Prostate gland (tissue), 2 donors: ENCODE data around the gene CHADL. TPM values are rescaled to one million over a fixed set of nuclear protein-coding genes. Genes with fewer than 3 reads are reported as not detected.

ENCODE experiments used
- DNase-seq: peaks from one replicate; pipeline ENCODE4 v3.0.0-alpha.2; 2019; ENCODE audit warnings: low spot score
- H3K27ac ChIP-seq, 2 donors: fragments of 200-600 bp; sonication (generic); 2 replicates each; pipeline ENCODE4 v1.5.1; 2017 to 2019
- H3K27me3 ChIP-seq: fragments of 200-600 bp; sonication (generic); replicated peaks from 2 replicates; pipeline ENCODE4 v1.5.1; 2019; ENCODE audit not compliant: insufficient read depth
- H3K36me3 ChIP-seq, 2 donors: fragments of 200-600 bp; sonication (generic); 1 replicate in 1 of 2; 2 replicates in 1 of 2; pipeline versions ENCODE4 v1.5.1 to v1.8.1; 2017 to 2019
- H3K4me1 ChIP-seq: fragments of 200-600 bp; sonication (generic); replicated peaks from 2 replicates; pipeline ENCODE4 v1.5.1; 2019
- H3K4me3 ChIP-seq, 2 donors: fragments of 200-600 bp; sonication (generic); 2 replicates each; pipeline ENCODE4 v1.5.1; 2017 to 2019
- H3K9me3 ChIP-seq: fragments of 200-600 bp; sonication (generic); 2 replicates; pipeline ENCODE4 v1.5.1; 2017
- POLR2A ChIP-seq: fragments of 450-650 bp; IDR thresholded peaks from one replicate; pipeline ENCODE4 v1.6.1; 2016; ENCODE audit warnings: antibody characterized with exemption, mild to moderate bottlenecking
- POLR2AphosphoS5 ChIP-seq: sonication (generic); formaldehyde crosslinking; IDR thresholded peaks from one replicate; pipeline ENCODE4 v1.6.1; 2017; ENCODE audit warnings: antibody characterized with exemption
- WGBS: methylation state at CpG from one replicate; pipeline ENCODE4 v1.1.5; 2018; 5-methylcytosine and 5-hydroxymethylcytosine counted together
- intact Hi-C: fragments of 100-400 bp; cut with DNase I; formaldehyde crosslinking; loops from one replicate; pipeline ENCODE4 v1.14.2; 2022
- total RNA-seq, 2 donors: library from RNA; depleted of rRNA; stranded (reverse); fragments of >200 nt; gene quantifications; one replicate each; pipeline ENCODE4 v1.1.0, GENCODE V29; 2016
- TF ChIP-seq, protein P1 (sequence below), 4 experiments: fragments of 200-600 bp in 2 of 4; fragments of 450-650 bp in 2 of 4; sonication (generic) in 2 of 4; IDR thresholded peaks; 1 replicate in 3 of 4; 2 replicates in 1 of 4; pipeline ENCODE4 v1.5.1; 2016 to 2019; ENCODE audit warnings: antibody characterized with exemption in 4 of 4, mild to moderate bottlenecking in 2 of 4, moderate library complexity in 2 of 4

CHADL gene
- total RNA-seq, 2 donors from 2014 or later = 8.2 to 19.0 TPM

DNA sequence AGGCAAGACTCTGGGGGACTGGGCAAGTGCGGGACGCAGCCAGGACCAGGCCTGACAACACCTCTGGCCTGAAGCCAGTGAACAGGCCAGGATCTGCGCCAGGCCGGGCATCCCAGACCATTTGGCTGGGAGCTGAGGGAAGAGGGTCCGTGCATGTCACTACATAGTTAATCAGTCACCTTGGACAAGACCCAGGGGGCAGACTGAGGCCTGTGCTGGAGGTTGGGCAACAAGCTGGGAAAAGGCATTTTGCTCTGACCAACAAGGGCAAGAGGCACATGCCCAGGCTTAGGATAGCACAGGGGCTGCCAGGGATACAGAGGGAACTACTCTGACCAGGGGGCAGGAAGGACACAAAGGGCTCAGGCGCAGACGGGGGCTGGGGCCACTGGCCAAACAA is 7.0 kb upstream of the CHADL start:
- 90% methylated on average over 7 of the region's 7 CpGs for WGBS
- no peaks in the 10 kb centered on the region for H3K9me3 ChIP-seq
- no peak for DNase-seq
- no peaks in the 10 kb centered on the region for H3K4me1 ChIP-seq
- intact Hi-C loops = no loop called here
- peaks cover 13 to 15% of the 10 kb centered on the region in 2 donors for H3K36me3 ChIP-seq
- H3K27ac ChIP-seq = no peak overlapping the region
- no peaks in the 10 kb centered on the region for H3K27me3 ChIP-seq
- TF ChIP-seq POLR2AphosphoS5 (no peak), POLR2A (no peak)
- TF ChIP-seq, protein P1, sequence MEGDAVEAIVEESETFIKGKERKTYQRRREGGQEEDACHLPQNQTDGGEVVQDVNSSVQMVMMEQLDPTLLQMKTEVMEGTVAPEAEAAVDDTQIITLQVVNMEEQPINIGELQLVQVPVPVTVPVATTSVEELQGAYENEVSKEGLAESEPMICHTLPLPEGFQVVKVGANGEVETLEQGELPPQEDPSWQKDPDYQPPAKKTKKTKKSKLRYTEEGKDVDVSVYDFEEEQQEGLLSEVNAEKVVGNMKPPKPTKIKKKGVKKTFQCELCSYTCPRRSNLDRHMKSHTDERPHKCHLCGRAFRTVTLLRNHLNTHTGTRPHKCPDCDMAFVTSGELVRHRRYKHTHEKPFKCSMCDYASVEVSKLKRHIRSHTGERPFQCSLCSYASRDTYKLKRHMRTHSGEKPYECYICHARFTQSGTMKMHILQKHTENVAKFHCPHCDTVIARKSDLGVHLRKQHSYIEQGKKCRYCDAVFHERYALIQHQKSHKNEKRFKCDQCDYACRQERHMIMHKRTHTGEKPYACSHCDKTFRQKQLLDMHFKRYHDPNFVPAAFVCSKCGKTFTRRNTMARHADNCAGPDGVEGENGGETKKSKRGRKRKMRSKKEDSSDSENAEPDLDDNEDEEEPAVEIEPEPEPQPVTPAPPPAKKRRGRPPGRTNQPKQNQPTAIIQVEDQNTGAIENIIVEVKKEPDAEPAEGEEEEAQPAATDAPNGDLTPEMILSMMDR (IDR thresholded peaks at IDR 0.05) = no peak
- H3K4me3 ChIP-seq = no peak overlapping the region

DNA sequence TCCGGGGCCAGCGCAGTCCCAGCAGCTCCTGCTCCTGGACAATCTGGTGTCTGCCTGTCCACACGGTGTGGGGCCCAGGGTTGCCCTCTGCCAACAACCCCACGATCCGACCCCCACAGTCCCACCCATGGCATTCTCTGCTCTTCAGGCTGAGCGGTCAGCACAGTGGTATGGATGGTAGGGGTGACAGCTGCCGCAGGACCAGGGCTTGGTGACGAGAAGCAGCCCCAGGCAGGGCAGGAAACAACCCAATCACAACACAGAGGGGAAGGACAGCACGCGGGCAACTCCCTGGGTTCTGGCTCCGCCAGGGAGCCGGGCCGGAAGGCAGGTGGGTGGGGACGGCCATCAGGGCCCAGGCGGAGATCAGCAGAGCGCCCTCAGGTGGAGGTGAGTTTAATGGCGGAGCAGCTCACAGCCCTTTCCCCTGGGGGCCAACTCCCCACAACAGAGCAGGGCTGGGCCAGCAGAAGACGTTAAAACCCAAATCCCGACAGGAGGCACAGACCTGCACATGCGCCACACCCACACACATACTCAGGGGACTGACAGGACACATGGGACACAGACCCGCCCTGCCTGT is 5.3 kb upstream of the CHADL start:
- no peaks in the 10 kb centered on the region for H3K4me1 ChIP-seq
- no peak overlapping the region for H3K27ac ChIP-seq
- TF ChIP-seq POLR2A (no peak), POLR2AphosphoS5 (no peak)
- TF ChIP-seq, protein P1 (IDR thresholded peaks at IDR 0.05) = no peak
- H3K4me3 ChIP-seq = no peak overlapping the region
- no peaks in the 10 kb centered on the region for H3K27me3 ChIP-seq
- no peak for DNase-seq
- WGBS = 84% methylated on average over 19 of the region's 21 CpGs
- peaks cover 9 to 15% of the 10 kb centered on the region in 2 donors for H3K36me3 ChIP-seq
- H3K9me3 ChIP-seq = no peaks in the 10 kb centered on the region
- intact Hi-C loops = no loop called here

DNA sequence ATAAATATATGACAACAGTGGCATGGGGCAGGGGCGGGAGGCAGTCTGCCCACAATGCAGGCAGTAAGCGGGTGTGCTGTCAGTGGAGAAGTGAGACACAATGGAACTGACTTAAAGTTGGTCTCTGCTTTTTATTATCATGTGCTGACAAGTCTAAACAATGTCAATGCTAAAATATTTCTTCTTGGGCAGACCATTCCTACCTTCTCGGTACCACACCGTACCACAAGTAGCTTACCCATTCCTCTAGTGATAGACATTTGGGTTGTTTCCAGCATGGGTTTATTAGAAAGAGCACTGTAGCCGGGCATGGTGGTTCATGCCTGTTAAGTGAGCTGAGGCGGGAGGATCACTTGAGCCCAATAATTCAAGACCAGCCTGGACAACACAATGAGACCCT is 2.6 kb upstream of the CHADL start:
- Histone ChIP-seq H3K27ac (no peak overlapping the region), H3K4me1 (peaks cover 4% of the 10 kb centered on the region)

DNA sequence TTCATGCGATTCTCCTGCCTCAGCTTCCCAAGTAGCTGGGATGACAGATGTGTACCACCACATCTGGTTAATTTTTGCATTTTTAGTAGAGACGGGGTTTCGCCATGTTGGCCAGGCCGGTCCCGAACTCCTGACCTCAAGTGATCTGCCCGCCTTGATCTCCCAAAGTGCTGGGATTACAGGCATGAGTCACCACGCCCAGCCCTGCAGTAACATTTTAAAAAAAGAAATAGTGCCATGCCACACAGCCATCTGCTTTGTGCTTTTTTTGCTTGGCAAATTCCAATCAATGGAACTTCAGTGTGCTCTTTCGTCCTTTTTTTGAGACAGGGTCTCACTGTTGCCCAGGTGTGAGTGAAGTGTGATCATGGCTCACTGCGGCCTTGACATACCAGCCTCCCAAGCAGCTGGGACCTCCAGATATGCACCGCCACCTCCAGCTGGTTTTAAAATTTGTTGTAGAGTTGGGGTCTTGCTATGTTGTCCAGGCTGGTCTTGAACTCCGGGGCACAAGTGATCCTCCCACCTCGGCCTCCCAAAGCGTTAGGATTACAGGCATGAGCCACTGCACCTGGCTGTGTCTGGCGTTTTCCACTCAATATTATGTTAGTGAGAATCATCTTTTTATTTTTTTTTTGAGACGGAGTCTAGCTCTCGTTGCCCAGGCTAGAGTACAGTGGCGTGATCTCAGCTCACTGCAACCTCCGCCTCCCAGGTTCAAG is 1.8 kb upstream of the CHADL start:
- H3K27ac ChIP-seq = no peak overlapping the region
- H3K36me3 ChIP-seq = peaks cover 0 to 4% of the 10 kb centered on the region in 2 donors
- no peak for DNase-seq
- 95% methylated on average over 18 of the region's 18 CpGs for WGBS
- TF ChIP-seq POLR2AphosphoS5 (no peak), POLR2A (no peak)
- TF ChIP-seq, protein P1 (IDR thresholded peaks at IDR 0.05) = no peak
- no peaks in the 10 kb centered on the region for H3K27me3 ChIP-seq
- intact Hi-C loops = no loop called here
- H3K9me3 ChIP-seq = no peaks in the 10 kb centered on the region
- no peak overlapping the region for H3K4me3 ChIP-seq
- peaks cover 7% of the 10 kb centered on the region for H3K4me1 ChIP-seq

More for the DNA sequence above, 2.6 kb upstream of the CHADL start:
- peaks cover 0 to 4% of the 10 kb centered on the region in 2 donors for H3K36me3 ChIP-seq
- intact Hi-C loops = no loop called here
- no peaks in the 10 kb centered on the region for H3K27me3 ChIP-seq
- no peak for DNase-seq
- TF ChIP-seq POLR2AphosphoS5 (no peak), POLR2A (no peak)
- TF ChIP-seq, protein P1 (IDR thresholded peaks at IDR 0.05) = no peak
- H3K9me3 ChIP-seq = no peaks in the 10 kb centered on the region
- WGBS = 43% methylated on average over 6 of the region's 6 CpGs
- H3K4me3 ChIP-seq = no peak overlapping the region

DNA sequence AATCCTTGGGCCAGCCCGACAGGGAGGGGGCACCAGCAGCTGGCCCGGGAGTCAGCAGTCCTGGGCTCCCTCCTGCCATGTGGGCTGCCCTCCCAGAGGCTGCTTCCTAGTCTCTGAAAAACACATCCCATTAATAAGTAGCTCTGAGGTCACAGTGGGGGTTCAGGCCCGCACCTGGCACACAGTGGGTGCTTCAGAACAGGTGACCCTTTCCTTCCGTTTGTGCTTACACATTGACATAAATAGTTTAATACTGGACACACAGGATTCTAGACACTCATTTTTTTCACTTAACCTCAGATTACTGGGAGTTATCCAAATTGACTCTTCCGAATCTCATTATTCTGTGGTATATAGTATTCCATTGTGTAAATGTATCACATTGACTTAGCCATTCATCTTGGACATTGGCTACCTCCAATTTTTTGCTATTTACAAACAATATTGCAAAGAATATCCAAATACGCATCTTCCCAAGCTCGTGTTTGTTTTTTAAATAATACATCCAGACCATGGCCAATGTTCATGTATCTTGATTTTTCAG is 474 bp upstream of the CHADL start:
- Histone ChIP-seq H3K27ac (peak overlapping the region; percentile 20 to 42), H3K4me3 (no peak overlapping the region), H3K27me3 (no peaks in the 10 kb centered on the region), H3K9me3 (no peaks in the 10 kb centered on the region), H3K4me1 (peaks cover 7% of the 10 kb centered on the region), H3K36me3 (no peaks in the 10 kb centered on the region)
- intact Hi-C loops = no loop called here
- TF ChIP-seq, protein P1 (IDR thresholded peaks at IDR 0.05) = no peak
- WGBS = 84% methylated on average over 6 of the region's 7 CpGs
- no peak for DNase-seq
